ENCODE data around the gene ABHD14A. TPM values are rescaled to one million over a fixed set of nuclear protein-coding genes. Genes with fewer than 3 reads are reported as not detected.

Gene ABHD14A
- polyA plus RNA-seq, 1 donor: 16.1 TPM

DNA sequence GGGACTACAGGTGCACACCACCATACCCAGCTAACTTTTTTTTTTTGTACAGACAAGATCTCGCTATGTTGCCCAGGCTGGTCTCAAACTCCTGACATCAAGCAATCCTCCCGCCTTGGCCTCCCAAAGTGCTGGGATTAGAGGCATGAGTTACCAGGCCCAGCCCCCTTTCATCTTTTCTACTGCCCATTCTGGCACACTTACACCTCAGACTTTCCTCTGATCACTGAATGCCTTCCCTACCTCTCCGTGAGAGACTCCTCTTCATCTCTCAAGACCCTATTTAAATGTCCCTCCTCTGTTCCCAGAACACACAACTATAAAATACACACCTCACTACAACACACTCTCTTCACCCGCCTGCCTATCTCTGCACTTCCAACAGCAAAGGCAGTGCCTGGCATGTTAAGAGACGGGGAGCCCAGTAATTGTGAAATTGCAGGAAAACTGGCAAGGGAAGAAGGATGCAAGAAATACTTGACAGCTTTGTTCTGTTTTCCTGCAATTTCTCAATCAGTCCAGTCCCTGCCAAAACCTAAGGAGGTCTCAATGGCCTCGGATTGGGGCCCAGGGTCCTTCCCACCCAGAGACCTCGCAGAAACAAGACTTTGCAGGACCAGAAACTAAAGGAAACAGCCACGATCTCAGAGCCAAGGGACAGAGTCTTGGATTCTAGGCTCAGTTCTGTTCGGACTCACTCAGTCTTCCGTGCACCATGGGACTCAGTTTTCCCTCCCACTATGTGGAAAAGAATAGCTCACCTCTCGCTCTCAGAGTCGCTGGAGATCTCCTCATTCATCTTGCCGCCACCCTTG lies 34.0 kb upstream of the ABHD14A start:
- no peak for DNase-seq (ENCODE audit: low read depth)

DNA sequence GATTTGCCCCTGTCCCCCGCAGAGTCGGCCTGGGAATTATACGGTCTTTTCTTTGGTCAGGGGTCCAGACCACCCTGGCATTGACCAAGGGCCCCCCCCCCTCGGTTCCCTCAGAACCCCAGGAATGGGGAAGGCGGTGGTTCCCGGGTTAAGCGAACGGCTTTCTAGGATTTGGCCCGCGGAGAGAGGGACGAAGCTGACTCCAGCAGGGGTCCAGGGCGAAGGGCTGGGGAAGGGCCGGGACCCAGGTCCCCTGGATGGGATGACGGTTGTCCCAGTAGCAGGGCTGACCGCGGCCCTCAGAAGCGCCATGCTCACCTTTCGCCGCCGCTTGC lies 33.4 kb upstream of the ABHD14A start:
- DNase-seq (ENCODE audit: low read depth): no peak

GRCh38 chr3:51941798-51942602 lies 32.9 kb upstream of the ABHD14A start, which contains the start of the genes PARP3 and RRP9:
PARP3 (plus strand) TSS chr3:51942363; CDS start chr3:51943356, 993 bp downstream.
RRP9 (minus strand) TSS chr3:51941904; CDS start chr3:51941867, 37 bp downstream.
- DNase-seq (ENCODE audit: low read depth): peak; percentile 98

GRCh38 chr3:51942603-51943450 lies 32.0 kb upstream of the ABHD14A start:
- DNase-seq (ENCODE audit: low read depth): no peak

GRCh38 chr3:51943451-51944391 lies 31.1 kb upstream of the ABHD14A start:
- no peak for DNase-seq (ENCODE audit: low read depth)

- DNase-seq (ENCODE audit: low read depth): no peak
These were observed 30.3 kb upstream of the ABHD14A start for GRCh38 chr3:51944451-51945021.

DNA sequence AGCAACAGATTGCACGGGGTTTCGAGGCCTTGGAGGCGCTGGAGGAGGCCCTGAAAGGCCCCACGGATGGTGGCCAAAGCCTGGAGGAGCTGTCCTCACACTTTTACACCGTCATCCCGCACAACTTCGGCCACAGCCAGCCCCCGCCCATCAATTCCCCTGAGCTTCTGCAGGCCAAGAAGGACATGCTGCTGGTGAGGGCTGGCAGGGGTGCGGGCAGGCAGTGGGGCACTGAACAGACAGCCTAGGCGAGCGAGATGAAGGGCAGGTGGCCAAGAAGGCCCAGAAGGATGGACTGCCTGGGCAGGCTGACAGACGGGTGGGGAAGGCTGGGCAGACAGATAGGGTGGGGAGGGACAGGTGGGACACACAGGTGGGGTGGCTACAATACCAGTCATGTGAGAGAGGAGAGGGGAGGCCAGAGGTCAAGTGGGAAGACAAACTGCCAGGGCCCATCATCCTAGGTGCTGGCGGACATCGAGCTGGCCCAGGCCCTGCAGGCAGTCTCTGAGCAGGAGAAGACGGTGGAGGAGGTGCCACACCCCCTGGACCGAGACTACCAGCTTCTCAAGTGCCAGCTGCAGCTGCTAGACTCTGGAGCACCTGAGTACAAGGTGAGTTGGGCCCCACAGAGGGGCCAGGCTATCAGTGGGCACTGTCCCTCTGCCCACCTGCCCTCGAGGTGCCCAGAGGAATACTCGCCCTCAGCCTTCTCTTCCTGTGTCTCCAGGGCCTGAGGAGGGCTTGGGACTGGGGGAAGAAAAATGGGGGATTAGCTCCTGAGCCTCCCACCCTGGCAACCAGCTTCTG lies 29.6 kb upstream of the ABHD14A start:
- DNase-seq (ENCODE audit: low read depth): no peak

GRCh38 chr3:51945926-51946705 lies 28.7 kb upstream of the ABHD14A start:
- no peak for DNase-seq (ENCODE audit: low read depth)

DNA sequence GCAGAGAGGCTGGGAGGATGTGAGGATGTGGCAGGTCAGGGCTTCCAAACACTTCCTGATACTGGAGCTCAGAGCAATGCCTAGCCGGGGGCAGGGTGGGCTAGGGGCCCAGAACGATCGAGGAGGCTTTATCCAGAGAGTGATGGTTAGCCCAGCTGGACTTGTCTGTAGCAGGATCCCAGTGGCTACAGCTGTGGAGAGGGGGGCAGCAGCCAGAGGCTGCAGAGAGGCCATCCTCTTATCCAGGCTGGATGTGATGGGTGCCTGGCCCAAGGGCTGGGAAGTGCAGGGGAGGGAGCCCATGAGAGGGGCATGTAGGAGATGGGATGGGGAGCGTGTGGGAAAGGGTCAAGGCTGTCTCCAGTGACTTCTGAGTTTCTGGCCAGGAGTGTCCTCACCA lies 28.1 kb upstream of the ABHD14A start:
- no peak for DNase-seq (ENCODE audit: low read depth)

DNA sequence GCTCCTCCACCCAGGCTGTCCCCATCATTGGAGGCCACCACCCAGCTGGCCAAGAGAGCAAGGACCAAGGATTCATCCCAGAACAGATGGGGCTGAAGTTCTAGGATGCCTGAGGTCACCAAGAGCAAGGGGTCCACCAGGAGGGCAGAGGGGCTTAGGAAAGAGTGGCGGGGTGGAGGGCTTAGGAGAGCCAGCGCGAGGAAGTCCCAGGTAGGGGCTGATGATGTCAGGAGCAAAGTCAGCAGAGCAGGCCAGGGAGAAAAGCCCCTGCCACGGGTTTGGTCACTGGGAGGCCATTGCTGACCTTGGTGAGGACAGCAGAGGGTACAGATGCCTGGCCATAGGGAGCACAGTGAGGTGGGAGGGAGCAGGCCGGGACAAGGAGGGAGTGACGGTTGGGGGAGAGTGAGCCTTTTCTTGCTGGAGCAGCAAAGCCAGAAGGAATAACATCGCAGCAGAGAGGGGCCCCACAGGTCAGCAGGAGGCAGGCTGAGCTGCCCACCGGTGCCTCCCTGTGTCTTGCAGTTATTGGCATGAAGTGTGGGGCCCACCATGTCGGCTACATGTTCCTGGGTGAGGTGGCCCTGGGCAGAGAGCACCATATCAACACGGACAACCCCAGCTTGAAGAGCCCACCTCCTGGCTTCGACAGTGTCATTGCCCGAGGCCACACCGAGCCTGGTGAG lies 27.5 kb upstream of the ABHD14A start:
- no peak for DNase-seq (ENCODE audit: low read depth)

- DNase-seq (ENCODE audit: low read depth): no peak
These were observed 26.8 kb upstream of the ABHD14A start for GRCh38 chr3:51948016-51948580.

GRCh38 chr3:51949121-51949520 lies 25.7 kb upstream of the ABHD14A start:
- no peak for DNase-seq (ENCODE audit: low read depth)

- no peak for DNase-seq (ENCODE audit: low read depth)
These were observed 24.0 kb upstream of the ABHD14A start for GRCh38 chr3:51950899-51951298.

GRCh38 chr3:51953445-51953844 lies 21.4 kb upstream of the ABHD14A start:
- DNase-seq (ENCODE audit: low read depth): no peak

GRCh38 chr3:51954105-51954504 lies 20.8 kb upstream of the ABHD14A start:
- no peak for DNase-seq (ENCODE audit: low read depth)

- DNase-seq (ENCODE audit: low read depth): no peak
These were observed 20.2 kb upstream of the ABHD14A start for GRCh38 chr3:51954713-51955112.

- no peak for DNase-seq (ENCODE audit: low read depth)
These were observed 19.5 kb upstream of the ABHD14A start, which contains the start of gene GPR62 for GRCh38 chr3:51955175-51955892. GPR62 (plus strand) TSS chr3:51955381; CDS start chr3:51955653, 272 bp downstream.

Data from forelimb muscle (tissue), 1 donor.